ENCODE results near the gene ABCB6.

Gene ABCB6

GRCh38 chr2:219245148-219245898 is 26.6 kb upstream of the ABCB6 start, which contains the start of the genes GLB1L and STK16:
Gene GLB1L, minus strand, starts transcription at chr2:219245444. Its CDS starts 1,871 bp downstream, at chr2:219243573.
Gene STK16, plus strand, starts transcription at chr2:219245479. Its CDS starts 521 bp downstream, at chr2:219246000.
- peak; percentile 93 for DNase-seq

GRCh38 chr2:219244789-219245147 is 26.0 kb upstream of the ABCB6 start:
- DNase-seq = no peak

- DNase-seq = no peak
Observed at GRCh38 chr2:219243291-219243761, 24.6 kb upstream of the ABCB6 start.

- no peak for DNase-seq
Observed at GRCh38 chr2:219234331-219234730, 15.6 kb upstream of the ABCB6 start.

GRCh38 chr2:219230059-219230540 is 11.3 kb upstream of the ABCB6 start:
- peak; percentile 78 for DNase-seq

- DNase-seq = peak; percentile 99
Observed at GRCh38 chr2:219229305-219230058, 10.7 kb upstream of the ABCB6 start, which contains the start of the genes ANKZF1 and ATG9A. Gene ANKZF1, plus strand, starts transcription at chr2:219229806. Its CDS starts 452 bp downstream, at chr2:219230258. Gene ATG9A, minus strand, starts transcription at chr2:219229636. Its CDS starts 1,612 bp downstream, at chr2:219228024.

GRCh38 chr2:219228911-219229304 is 10.2 kb upstream of the ABCB6 start:
- DNase-seq = no peak

- DNase-seq = no peak
Observed at GRCh38 chr2:219228041-219228910, 9.5 kb upstream of the ABCB6 start.

- no peak for DNase-seq
Observed at GRCh38 chr2:219225350-219225749, 6.6 kb upstream of the ABCB6 start.

GRCh38 chr2:219223831-219224610 is 5.3 kb upstream of the ABCB6 start:
- DNase-seq = no peak

- DNase-seq = no peak
Observed at GRCh38 chr2:219221957-219222518, 3.3 kb upstream of the ABCB6 start.

GRCh38 chr2:219220652-219221402 is 2.1 kb upstream of the ABCB6 start:
- DNase-seq = no peak

GRCh38 chr2:219219784-219220532 is 1.2 kb upstream of the ABCB6 start:
- no peak for DNase-seq

- peak; percentile 42 for DNase-seq
Observed at GRCh38 chr2:219218217-219218731, 484 bp downstream of the ABCB6 start.

GRCh38 chr2:219216535-219216915 is 2.2 kb downstream of the ABCB6 start:
- no peak for DNase-seq

- DNase-seq = no peak
Observed at GRCh38 chr2:219215871-219216534, 2.8 kb downstream of the ABCB6 start.

- no peak for DNase-seq
Observed at GRCh38 chr2:219214786-219215185, 4.0 kb downstream of the ABCB6 start.

GRCh38 chr2:219214141-219214540 is 4.6 kb downstream of the ABCB6 start:
- DNase-seq = no peak

- no peak for DNase-seq
Observed at GRCh38 chr2:219213486-219214071, 5.2 kb downstream of the ABCB6 start.
